ENCODE measurements around the gene SVIL. TPM values are rescaled to one million over a fixed set of nuclear protein-coding genes. Genes with fewer than 3 reads are reported as not detected.
"Not testable (repeated sequence)": the region's sequence is repeated elsewhere in the genome, so short reads cannot be mapped to it uniquely, and the experiment has no call there.

Gene SVIL
- total RNA-seq, 2 experiments from 2014 or later, result 9.4 to 12.0 TPM

- intact Hi-C loops (cut with micrococcal nuclease), result no loop called here
- no peak overlapping the region for H3K4me3 Mint-ChIP-seq
- peaks cover 5% of the 10 kb centered on the region for H3K9me3 Mint-ChIP-seq
- CTCF ChIA-PET, result interaction anchor here (0.7 kb wide), 1 partner anchor 63 kb away, joined by 3 read pairs; no protein-coding TSS in a partner anchor
- no peak overlapping the region for H3K27ac Mint-ChIP-seq
- no peak for DNase-seq
- POLR2A ChIA-PET, result no interaction called here
- H3K4me1 Mint-ChIP-seq (ENCODE audit: low read depth), result peaks cover 4% of the 10 kb centered on the region
- no peaks in the 10 kb centered on the region for H3K36me3 Mint-ChIP-seq
- H3K27me3 Mint-ChIP-seq, result no peaks in the 10 kb centered on the region
Measured at GRCh38 chr10:29617880-29618340, 16.9 kb downstream of the SVIL start.

GRCh38 chr10:29616542-29616941 lies 18.2 kb downstream of the SVIL start:
- no peaks in the 10 kb centered on the region for H3K27me3 Mint-ChIP-seq
- peaks cover 5% of the 10 kb centered on the region for H3K9me3 Mint-ChIP-seq
- H3K27ac Mint-ChIP-seq, result no peak overlapping the region
- no peaks in the 10 kb centered on the region for H3K36me3 Mint-ChIP-seq
- no peaks in the 10 kb centered on the region for H3K4me1 Mint-ChIP-seq (ENCODE audit: low read depth)
- ChIA-PET CTCF (no interaction called here), POLR2A (no interaction called here)
- no peak for DNase-seq
- H3K4me3 Mint-ChIP-seq, result no peak overlapping the region
- intact Hi-C loops (cut with micrococcal nuclease), result no loop called here

- H3K27ac Mint-ChIP-seq, result no peak overlapping the region
- peaks cover under 1% of the 10 kb centered on the region for H3K36me3 Mint-ChIP-seq
- peaks cover 5% of the 10 kb centered on the region for H3K9me3 Mint-ChIP-seq
- no peak overlapping the region for H3K4me3 Mint-ChIP-seq
- no peaks in the 10 kb centered on the region for H3K4me1 Mint-ChIP-seq (ENCODE audit: low read depth)
- no peaks in the 10 kb centered on the region for H3K27me3 Mint-ChIP-seq
- DNase-seq, result no peak
- intact Hi-C loops (cut with micrococcal nuclease), result no loop called here
- ChIA-PET POLR2A (no interaction called here), CTCF (no interaction called here)
Measured at GRCh38 chr10:29615195-29615594, 19.6 kb downstream of the SVIL start.

- H3K27ac Mint-ChIP-seq; H3K27me3 Mint-ChIP-seq; intact Hi-C loops (cut with micrococcal nuclease); H3K4me3 Mint-ChIP-seq; CTCF ChIA-PET; H3K4me1 Mint-ChIP-seq (ENCODE audit: low read depth); POLR2A ChIA-PET; H3K36me3 Mint-ChIP-seq; H3K9me3 Mint-ChIP-seq; DNase-seq: not testable (repeated sequence)
Measured at GRCh38 chr10:29614289-29614688, 20.5 kb downstream of the SVIL start.

- Mint-ChIP-seq H3K4me1 (ENCODE audit: low read depth) (no peaks in the 10 kb centered on the region), H3K36me3 (peaks cover 6% of the 10 kb centered on the region), H3K4me3 (no peak overlapping the region), H3K9me3 (peaks cover 9% of the 10 kb centered on the region), H3K27ac (no peak overlapping the region), H3K27me3 (no peaks in the 10 kb centered on the region)
- ChIA-PET CTCF (no interaction called here), POLR2A (no interaction called here)
- DNase-seq, result no peak
- intact Hi-C loops (cut with micrococcal nuclease), result no loop called here
Measured at GRCh38 chr10:29613791-29614190, 21.0 kb downstream of the SVIL start.

- ChIA-PET CTCF (no interaction called here), POLR2A (no interaction called here)
- Mint-ChIP-seq H3K27me3 (no peaks in the 10 kb centered on the region), H3K36me3 (peaks cover 6% of the 10 kb centered on the region), H3K27ac (no peak overlapping the region), H3K4me3 (no peak overlapping the region), H3K4me1 (ENCODE audit: low read depth) (no peaks in the 10 kb centered on the region), H3K9me3 (peaks cover 9% of the 10 kb centered on the region)
- no peak for DNase-seq
- intact Hi-C loops (cut with micrococcal nuclease), result no loop called here
Measured at GRCh38 chr10:29613196-29613595, 21.6 kb downstream of the SVIL start.

- no peaks in the 10 kb centered on the region for H3K4me1 Mint-ChIP-seq (ENCODE audit: low read depth)
- H3K27me3 Mint-ChIP-seq, result no peaks in the 10 kb centered on the region
- no peak overlapping the region for H3K4me3 Mint-ChIP-seq
- no peak overlapping the region for H3K27ac Mint-ChIP-seq
- H3K36me3 Mint-ChIP-seq, result peaks cover 6% of the 10 kb centered on the region
- DNase-seq, result no peak
- intact Hi-C loops (cut with micrococcal nuclease), result no loop called here
- peaks cover 9% of the 10 kb centered on the region for H3K9me3 Mint-ChIP-seq
- CTCF ChIA-PET, result no interaction called here
- POLR2A ChIA-PET, result no interaction called here
Measured at GRCh38 chr10:29612657-29613056, 22.1 kb downstream of the SVIL start.

GRCh38 chr10:29611781-29612381 lies 22.9 kb downstream of the SVIL start:
- no peak overlapping the region for H3K27ac Mint-ChIP-seq
- no peak overlapping the region for H3K4me3 Mint-ChIP-seq
- ChIA-PET POLR2A (no interaction called here), CTCF (no interaction called here)
- no peaks in the 10 kb centered on the region for H3K27me3 Mint-ChIP-seq
- no peaks in the 10 kb centered on the region for H3K4me1 Mint-ChIP-seq (ENCODE audit: low read depth)
- DNase-seq, result no peak
- peaks cover 6% of the 10 kb centered on the region for H3K36me3 Mint-ChIP-seq
- peaks cover 9% of the 10 kb centered on the region for H3K9me3 Mint-ChIP-seq
- intact Hi-C loops (cut with micrococcal nuclease), result no loop called here

- intact Hi-C loops (cut with micrococcal nuclease), result no loop called here
- H3K9me3 Mint-ChIP-seq, result peaks cover 9% of the 10 kb centered on the region
- no peak for DNase-seq
- H3K4me3 Mint-ChIP-seq, result no peak overlapping the region
- POLR2A ChIA-PET, result no interaction called here
- peaks cover 6% of the 10 kb centered on the region for H3K36me3 Mint-ChIP-seq
- CTCF ChIA-PET, result no interaction called here
- no peak overlapping the region for H3K27ac Mint-ChIP-seq
- H3K4me1 Mint-ChIP-seq (ENCODE audit: low read depth), result no peaks in the 10 kb centered on the region
- no peaks in the 10 kb centered on the region for H3K27me3 Mint-ChIP-seq
Measured at GRCh38 chr10:29610876-29611647, 23.7 kb downstream of the SVIL start.

- not testable (repeated sequence) for H3K27ac Mint-ChIP-seq
- CTCF ChIA-PET, result interaction anchor here (1.4 kb wide), 1 partner anchor 19 kb away, joined by 6 read pairs; no protein-coding TSS in a partner anchor
Measured at GRCh38 chr10:29610331-29610730, 24.4 kb downstream of the SVIL start.

GRCh38 chr10:29609696-29610095 lies 25.1 kb downstream of the SVIL start:
- Mint-ChIP-seq H3K27me3 (no peaks in the 10 kb centered on the region), H3K9me3 (peaks cover 9% of the 10 kb centered on the region), H3K4me1 (ENCODE audit: low read depth) (no peaks in the 10 kb centered on the region), H3K4me3 (no peak overlapping the region), H3K36me3 (peaks cover 6% of the 10 kb centered on the region), H3K27ac (no peak overlapping the region)
- POLR2A ChIA-PET, result no interaction called here
- no peak for DNase-seq
- intact Hi-C loops (cut with micrococcal nuclease), result no loop called here
- CTCF ChIA-PET, result interaction anchor here (1.4 kb wide), 1 partner anchor 19 kb away, joined by 6 read pairs; no protein-coding TSS in a partner anchor

More at GRCh38 chr10:29610331-29610730, 24.4 kb downstream of the SVIL start:
- DNase-seq; intact Hi-C loops (cut with micrococcal nuclease); H3K36me3 Mint-ChIP-seq; H3K4me1 Mint-ChIP-seq (ENCODE audit: low read depth); H3K4me3 Mint-ChIP-seq; H3K9me3 Mint-ChIP-seq; H3K27me3 Mint-ChIP-seq; POLR2A ChIA-PET: not testable (repeated sequence)

- ChIA-PET POLR2A (no interaction called here), CTCF (interaction anchor here (1.4 kb wide), 1 partner anchor 18 kb away, joined by 6 read pairs; no protein-coding TSS in a partner anchor)
- Mint-ChIP-seq H3K27me3 (no peaks in the 10 kb centered on the region), H3K4me1 (ENCODE audit: low read depth) (no peaks in the 10 kb centered on the region), H3K9me3 (peaks cover 4% of the 10 kb centered on the region), H3K4me3 (no peak overlapping the region), H3K27ac (no peak overlapping the region), H3K36me3 (peaks cover 6% of the 10 kb centered on the region)
- DNase-seq, result no peak
- intact Hi-C loops (cut with micrococcal nuclease), result no loop called here
Measured at GRCh38 chr10:29608476-29609301, 26.1 kb downstream of the SVIL start.
